Measurements from ENCODE around the gene BRF1.
A peak's percentile ranks its signal among the peaks of the same experiment; 100 is the strongest.
"Not testable (repeated sequence)": the region's sequence is repeated elsewhere in the genome, so short reads cannot be mapped to it uniquely, and the experiment has no call there.

Gene BRF1

DNA sequence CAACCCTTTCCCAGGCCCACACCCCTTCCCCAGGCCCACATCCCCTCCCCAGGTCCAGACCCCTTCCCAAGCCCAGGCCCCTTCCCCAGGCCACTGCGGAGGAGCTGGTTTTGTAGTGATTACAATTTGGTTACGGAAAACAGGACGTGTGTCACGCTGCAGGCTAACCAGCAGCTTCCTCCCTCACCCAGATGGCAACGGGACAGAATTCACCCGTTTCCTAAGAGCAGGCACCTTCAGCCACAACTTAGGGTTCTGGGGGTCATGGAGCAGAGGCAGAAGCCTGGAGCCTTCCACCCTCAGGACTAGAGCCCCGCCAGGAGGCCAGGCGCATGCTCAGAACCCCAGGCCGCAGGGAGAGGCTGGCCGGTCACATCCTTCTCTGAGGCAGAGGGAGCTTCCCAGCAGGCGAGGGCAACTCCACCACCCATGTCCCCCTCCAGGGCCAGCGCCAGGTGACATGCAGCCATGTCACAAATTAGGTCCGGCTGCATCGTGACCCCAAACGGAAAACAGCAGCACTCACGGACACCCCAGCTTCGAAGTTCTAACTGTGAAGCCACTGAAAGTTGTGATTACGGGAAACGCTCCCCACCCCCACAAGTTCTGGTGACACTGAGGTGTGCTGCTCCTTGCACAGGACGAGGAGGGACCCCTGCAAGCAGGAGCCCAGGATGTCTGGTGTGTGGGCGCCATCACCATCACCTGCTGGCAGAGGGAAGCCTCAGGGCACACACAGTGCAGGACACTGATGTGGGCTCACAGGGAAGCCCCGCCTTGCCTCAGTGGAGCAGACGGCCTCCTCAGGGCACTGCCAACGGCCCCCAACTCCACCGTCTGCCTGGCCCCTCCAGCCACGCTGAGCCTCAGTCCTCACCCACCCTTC, 7.7 kb downstream of the BRF1 start:
- H4K20me1 ChIP-seq (ENCODE audit: insufficient read depth, low read length, poor library complexity, severe bottlenecking) = peaks cover 29% of the 10 kb centered on the region
- no peaks in the 10 kb centered on the region for H3K27me3 ChIP-seq (ENCODE audit: insufficient read depth, low read length, poor library complexity, severe bottlenecking)
- H3K79me2 ChIP-seq (ENCODE audit: insufficient read depth, low read length) = peaks cover 88% of the 10 kb centered on the region
- TF ChIP-seq, protein P1, sequence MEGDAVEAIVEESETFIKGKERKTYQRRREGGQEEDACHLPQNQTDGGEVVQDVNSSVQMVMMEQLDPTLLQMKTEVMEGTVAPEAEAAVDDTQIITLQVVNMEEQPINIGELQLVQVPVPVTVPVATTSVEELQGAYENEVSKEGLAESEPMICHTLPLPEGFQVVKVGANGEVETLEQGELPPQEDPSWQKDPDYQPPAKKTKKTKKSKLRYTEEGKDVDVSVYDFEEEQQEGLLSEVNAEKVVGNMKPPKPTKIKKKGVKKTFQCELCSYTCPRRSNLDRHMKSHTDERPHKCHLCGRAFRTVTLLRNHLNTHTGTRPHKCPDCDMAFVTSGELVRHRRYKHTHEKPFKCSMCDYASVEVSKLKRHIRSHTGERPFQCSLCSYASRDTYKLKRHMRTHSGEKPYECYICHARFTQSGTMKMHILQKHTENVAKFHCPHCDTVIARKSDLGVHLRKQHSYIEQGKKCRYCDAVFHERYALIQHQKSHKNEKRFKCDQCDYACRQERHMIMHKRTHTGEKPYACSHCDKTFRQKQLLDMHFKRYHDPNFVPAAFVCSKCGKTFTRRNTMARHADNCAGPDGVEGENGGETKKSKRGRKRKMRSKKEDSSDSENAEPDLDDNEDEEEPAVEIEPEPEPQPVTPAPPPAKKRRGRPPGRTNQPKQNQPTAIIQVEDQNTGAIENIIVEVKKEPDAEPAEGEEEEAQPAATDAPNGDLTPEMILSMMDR (conservative IDR thresholded peaks at IDR 0.05; ENCODE audit: low read length) = no peak
- no peak for TF ChIP-seq EZH2phosphoT487 (IDR thresholded peaks at IDR 0.05; ENCODE audit: borderline replicate concordance)
- H3K9me2 ChIP-seq (replicated peaks; ENCODE audit: low read depth, low read length) = no peaks in the 10 kb centered on the region
- no peaks in the 10 kb centered on the region for H3K36me3 ChIP-seq (ENCODE audit: insufficient read depth, low read length)
- peak overlapping the region; percentile 47 for H3K9ac ChIP-seq (ENCODE audit: low read depth, low read length, poor library complexity, severe bottlenecking)
- H3K9me3 ChIP-seq (ENCODE audit: insufficient read depth, low read depth, low read length) = no peaks in the 10 kb centered on the region
- peak overlapping the region; percentile 51 for H3K4me2 ChIP-seq (ENCODE audit: low read depth, low read length, poor library complexity, severe bottlenecking)
- H3K4me3 ChIP-seq (ENCODE audit: low read length, poor library complexity, severe bottlenecking) = peak overlapping the region; percentile 40
- no peak overlapping the region for H2AFZ ChIP-seq (ENCODE audit: low read length)
- peaks cover 44% of the 10 kb centered on the region for H3K4me1 ChIP-seq (ENCODE audit: insufficient read depth, low read length, poor library complexity, severe bottlenecking)
- no peaks in the 10 kb centered on the region for H3F3A ChIP-seq (ENCODE audit: low read depth)

GRCh38 chr14:105290621-105291346, 10.0 kb downstream of the BRF1 start:
- Histone ChIP-seq H3K27me3 (ENCODE audit: insufficient read depth, low read length, poor library complexity, severe bottlenecking) (no peaks in the 10 kb centered on the region), H2AFZ (ENCODE audit: low read length) (no peak overlapping the region), H3K4me1 (ENCODE audit: insufficient read depth, low read length, poor library complexity, severe bottlenecking) (peaks cover 39% of the 10 kb centered on the region), H3K9me3 (ENCODE audit: insufficient read depth, low read depth, low read length) (no peaks in the 10 kb centered on the region), H3K36me3 (ENCODE audit: insufficient read depth, low read length) (peaks cover 3% of the 10 kb centered on the region; the same call in 1 of the 2 replicates), H3K9me2 (replicated peaks; ENCODE audit: low read depth, low read length) (no peaks in the 10 kb centered on the region), H3K4me2 (ENCODE audit: low read depth, low read length, poor library complexity, severe bottlenecking) (no peak overlapping the region), H3K4me3 (ENCODE audit: low read length, poor library complexity, severe bottlenecking) (no peak overlapping the region), H3K79me2 (ENCODE audit: insufficient read depth, low read length) (peaks cover 87% of the 10 kb centered on the region), H4K20me1 (ENCODE audit: insufficient read depth, low read length, poor library complexity, severe bottlenecking) (peaks cover 29% of the 10 kb centered on the region), H3K9ac (ENCODE audit: low read depth, low read length, poor library complexity, severe bottlenecking) (no peak overlapping the region), H3F3A (ENCODE audit: low read depth) (no peaks in the 10 kb centered on the region)
- TF ChIP-seq, protein P1 (conservative IDR thresholded peaks at IDR 0.05; ENCODE audit: low read length) = peak; percentile 45
- TF ChIP-seq EZH2phosphoT487 (IDR thresholded peaks at IDR 0.05; ENCODE audit: borderline replicate concordance) = no peak

GRCh38 chr14:105288936-105289335, 11.9 kb downstream of the BRF1 start:
- H2AFZ ChIP-seq (ENCODE audit: low read length); H3K9me3 ChIP-seq (ENCODE audit: insufficient read depth, low read depth, low read length); H3F3A ChIP-seq (ENCODE audit: low read depth); H3K4me2 ChIP-seq (ENCODE audit: low read depth, low read length, poor library complexity, severe bottlenecking); H3K4me3 ChIP-seq (ENCODE audit: low read length, poor library complexity, severe bottlenecking); H3K9me2 ChIP-seq (replicated peaks; ENCODE audit: low read depth, low read length); H3K9ac ChIP-seq (ENCODE audit: low read depth, low read length, poor library complexity, severe bottlenecking); H3K27me3 ChIP-seq (ENCODE audit: insufficient read depth, low read length, poor library complexity, severe bottlenecking): not testable (repeated sequence)
- peaks cover 12% of the 10 kb centered on the region for H4K20me1 ChIP-seq (ENCODE audit: insufficient read depth, low read length, poor library complexity, severe bottlenecking)
- H3K79me2 ChIP-seq (ENCODE audit: insufficient read depth, low read length) = peaks cover 79% of the 10 kb centered on the region
- H3K4me1 ChIP-seq (ENCODE audit: insufficient read depth, low read length, poor library complexity, severe bottlenecking) = peaks cover 29% of the 10 kb centered on the region
- H3K36me3 ChIP-seq (ENCODE audit: insufficient read depth, low read length) = peaks cover 14% of the 10 kb centered on the region; the same call in 1 of the 2 replicates
